NCI-H2107 treated with DMSO at 0.1 percent for 48 hours (cell line): ENCODE measurements around the gene NEGR1.

Source experiments
- DNase-seq: peaks from one replicate; lab custom pipeline; 2025; ENCODE audit not compliant: unreplicated experiment; lab: John Stamatoyannopoulos, UW

Gene NEGR1

GRCh38 chr1:71587961-71588360, 694.4 kb downstream of the NEGR1 start:
- no peak for DNase-seq

- DNase-seq, result no peak
These were observed 696.3 kb downstream of the NEGR1 start for GRCh38 chr1:71586030-71586429.

- no peak for DNase-seq
These were observed 698.6 kb downstream of the NEGR1 start for GRCh38 chr1:71583756-71584155.

- no peak for DNase-seq
These were observed 699.7 kb downstream of the NEGR1 start for GRCh38 chr1:71582673-71583072.

GRCh38 chr1:71577451-71578131, 704.7 kb downstream of the NEGR1 start:
- DNase-seq, result no peak

- DNase-seq, result no peak
These were observed 710.3 kb downstream of the NEGR1 start for GRCh38 chr1:71572038-71572437.

- DNase-seq, result no peak
These were observed 715.9 kb downstream of the NEGR1 start for GRCh38 chr1:71566413-71566812.

- no peak for DNase-seq
These were observed 716.5 kb downstream of the NEGR1 start for GRCh38 chr1:71565831-71566230.

- DNase-seq, result no peak
These were observed 717.1 kb downstream of the NEGR1 start for GRCh38 chr1:71565262-71565661.

- no peak for DNase-seq
These were observed 720.0 kb downstream of the NEGR1 start for GRCh38 chr1:71562298-71562697.

- DNase-seq, result no peak
These were observed 720.6 kb downstream of the NEGR1 start for GRCh38 chr1:71561729-71562128.

- DNase-seq, result no peak
These were observed 721.1 kb downstream of the NEGR1 start for GRCh38 chr1:71561206-71561605.

- DNase-seq, result no peak
These were observed 722.5 kb downstream of the NEGR1 start for GRCh38 chr1:71559880-71560279.

GRCh38 chr1:71557138-71557537, 725.2 kb downstream of the NEGR1 start:
- no peak for DNase-seq

GRCh38 chr1:71548398-71548890, 733.9 kb downstream of the NEGR1 start:
- no peak for DNase-seq

GRCh38 chr1:71542155-71542554, 740.2 kb downstream of the NEGR1 start:
- no peak for DNase-seq

- no peak for DNase-seq
These were observed 748.4 kb downstream of the NEGR1 start for GRCh38 chr1:71533950-71534349.

- DNase-seq, result no peak
These were observed 750.0 kb downstream of the NEGR1 start for GRCh38 chr1:71532343-71532742.

GRCh38 chr1:71526824-71527223, 755.5 kb downstream of the NEGR1 start:
- DNase-seq, result no peak

GRCh38 chr1:71522721-71523120, 759.6 kb downstream of the NEGR1 start:
- DNase-seq, result no peak

- peak; percentile 9 for DNase-seq
These were observed 760.6 kb downstream of the NEGR1 start for GRCh38 chr1:71521655-71522264.

GRCh38 chr1:71511505-71511904, 770.8 kb downstream of the NEGR1 start:
- DNase-seq, result no peak

- no peak for DNase-seq
These were observed 771.6 kb downstream of the NEGR1 start for GRCh38 chr1:71510725-71511124.
